ENCODE data around the gene DDX41.
A peak's percentile ranks its signal among the peaks of the same experiment; 100 is the strongest.
"Not testable (repeated sequence)": the region's sequence is repeated elsewhere in the genome, so short reads cannot be mapped to it uniquely, and the experiment has no call there.

The DDX41 gene

DNA sequence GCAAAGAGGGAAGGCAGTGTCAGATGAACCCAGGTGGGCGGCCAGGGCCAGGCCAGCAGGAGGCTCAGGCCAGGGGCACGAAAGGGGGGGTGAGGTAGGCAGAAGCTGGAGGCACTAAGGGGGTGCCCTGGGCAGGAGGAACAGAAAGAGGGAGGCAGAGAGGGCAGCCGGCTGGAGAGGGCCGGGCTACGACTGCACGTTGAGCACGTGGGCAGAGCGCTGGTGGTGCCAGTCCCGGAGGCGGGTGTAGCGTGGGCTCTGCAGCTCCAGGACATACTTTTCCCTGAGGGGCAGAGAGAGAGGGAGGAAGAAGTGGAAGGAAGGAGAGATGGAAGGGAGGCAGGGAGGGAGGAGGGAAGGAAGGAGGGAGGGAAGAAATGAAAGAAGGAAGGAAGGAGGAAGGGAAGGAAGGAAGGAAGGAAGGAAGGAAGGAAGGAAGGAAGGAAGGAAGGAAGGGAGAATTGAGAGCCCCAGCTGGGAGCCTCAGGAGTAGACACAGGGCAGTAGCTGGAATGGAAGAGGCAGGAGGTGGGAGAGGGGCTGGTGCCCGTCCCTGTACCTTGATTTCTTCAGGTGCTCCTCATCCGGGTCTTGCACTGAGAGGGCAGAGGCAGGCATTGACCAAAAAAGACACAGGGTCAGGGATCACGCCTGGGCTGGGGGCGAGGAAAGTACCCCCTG is 26.3 kb downstream of the DDX41 start:
- DNase-seq (ENCODE audit: low spot score in 2 of 2) (no peak), ATAC-seq (replicated peaks; ENCODE audit: extremely low read depth, poor library complexity, severe bottlenecking) (no peak)
- no peak overlapping the region for H3K4me3 Mint-ChIP-seq
- peaks cover 7% of the 10 kb centered on the region for H3K4me1 Mint-ChIP-seq
- H3K36me3 Mint-ChIP-seq (ENCODE audit: insufficient read depth): peaks cover 3% of the 10 kb centered on the region
- no peaks in the 10 kb centered on the region for H3K27me3 Mint-ChIP-seq
- no peak overlapping the region for H3K27ac Mint-ChIP-seq (ENCODE audit: low read depth)
- H3K9me3 Mint-ChIP-seq: no peaks in the 10 kb centered on the region

DNA sequence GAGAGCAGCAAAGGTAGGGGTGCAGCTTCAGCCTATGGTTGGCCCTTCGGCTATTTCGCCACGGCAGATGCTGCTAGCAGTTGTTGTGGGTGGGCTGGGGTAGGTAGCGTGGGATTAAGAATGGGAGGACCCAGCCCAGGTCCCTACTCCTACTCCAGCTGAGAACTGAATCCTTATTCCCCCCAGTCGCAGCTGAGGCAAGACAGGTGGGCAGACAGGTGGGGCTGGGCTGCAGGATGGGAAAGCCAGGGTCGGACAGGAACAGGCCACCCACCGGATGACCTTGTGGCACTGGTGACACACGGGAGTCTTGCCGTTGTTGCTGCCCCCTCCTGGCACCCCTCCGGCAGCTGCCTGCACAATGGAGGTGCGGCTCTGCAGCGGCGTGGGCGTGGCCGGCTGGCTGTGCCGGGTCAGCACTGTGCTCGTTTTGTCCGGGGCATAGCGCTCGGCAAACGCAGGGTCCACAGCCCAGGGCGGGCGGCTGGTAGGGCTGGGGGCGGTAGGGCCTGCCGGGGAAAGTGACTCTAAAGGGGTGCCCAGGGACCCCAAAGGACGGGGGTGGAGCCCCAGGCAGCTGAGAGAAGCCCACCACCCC is 27.5 kb downstream of the DDX41 start:
- Mint-ChIP-seq H3K27ac (ENCODE audit: low read depth) (no peak overlapping the region), H3K9me3 (no peaks in the 10 kb centered on the region), H3K36me3 (ENCODE audit: insufficient read depth) (peaks cover 6% of the 10 kb centered on the region), H3K4me1 (peaks cover 7% of the 10 kb centered on the region), H3K27me3 (no peaks in the 10 kb centered on the region), H3K4me3 (no peak overlapping the region)
- no peak for ATAC-seq (replicated peaks; ENCODE audit: extremely low read depth, poor library complexity, severe bottlenecking)
- no peak for DNase-seq (ENCODE audit: low spot score in 2 of 2)

DNA sequence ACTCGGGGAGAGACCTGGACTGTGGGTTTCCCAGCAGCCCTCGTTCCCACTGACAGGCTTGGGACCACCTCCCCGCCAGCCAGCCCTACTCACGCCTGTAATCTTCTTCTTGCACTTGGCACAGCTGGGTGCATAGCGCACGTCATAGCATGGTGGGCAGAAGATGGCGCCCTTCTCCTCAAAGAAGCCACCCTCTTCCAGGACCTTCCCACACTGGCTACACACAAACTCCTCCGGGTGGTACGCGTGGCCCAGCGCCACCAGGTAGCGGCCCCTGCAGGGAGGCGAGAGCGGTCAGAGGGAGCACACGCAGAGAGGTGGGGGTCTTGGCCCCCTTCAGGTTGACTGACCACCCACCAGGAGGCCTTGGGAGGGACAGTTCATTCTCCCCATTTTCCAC is 28.8 kb downstream of the DDX41 start:
- no peak overlapping the region for H3K4me3 Mint-ChIP-seq
- no peaks in the 10 kb centered on the region for H3K9me3 Mint-ChIP-seq
- peaks cover 4% of the 10 kb centered on the region for H3K4me1 Mint-ChIP-seq
- ATAC-seq (replicated peaks; ENCODE audit: extremely low read depth, poor library complexity, severe bottlenecking): no peak
- H3K27me3 Mint-ChIP-seq: no peaks in the 10 kb centered on the region
- no peak for DNase-seq (ENCODE audit: low spot score in 2 of 2)
- H3K27ac Mint-ChIP-seq (ENCODE audit: low read depth): no peak overlapping the region
- H3K36me3 Mint-ChIP-seq (ENCODE audit: insufficient read depth): peaks cover 6% of the 10 kb centered on the region

DNA sequence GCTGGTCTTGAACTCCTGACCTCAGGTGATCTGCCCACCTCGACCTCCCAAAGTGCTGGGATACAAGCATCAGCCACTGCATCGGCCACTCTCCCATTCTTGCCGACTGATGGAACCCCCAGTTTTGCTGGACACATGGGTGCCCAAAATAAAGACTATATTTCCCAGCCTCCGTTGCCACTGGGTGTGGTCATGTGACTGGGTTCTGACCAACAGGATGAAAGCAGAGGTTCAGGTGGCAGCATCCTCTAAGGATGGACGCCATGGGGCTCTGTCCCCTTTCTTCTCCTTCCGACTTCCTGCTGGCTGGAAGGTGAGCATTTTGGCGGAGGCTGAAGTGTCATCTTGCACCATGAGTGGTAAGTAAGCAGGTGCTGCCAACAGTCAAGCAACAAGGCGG is 29.6 kb downstream of the DDX41 start:
- no peaks in the 10 kb centered on the region for H3K9me3 Mint-ChIP-seq
- peaks cover 6% of the 10 kb centered on the region for H3K36me3 Mint-ChIP-seq (ENCODE audit: insufficient read depth)
- H3K27me3 Mint-ChIP-seq: no peaks in the 10 kb centered on the region
- H3K27ac Mint-ChIP-seq (ENCODE audit: low read depth): no peak overlapping the region
- no peaks in the 10 kb centered on the region for H3K4me1 Mint-ChIP-seq
- no peak for DNase-seq (ENCODE audit: low spot score in 2 of 2)
- ATAC-seq (replicated peaks; ENCODE audit: extremely low read depth, poor library complexity, severe bottlenecking): no peak
- no peak overlapping the region for H3K4me3 Mint-ChIP-seq

DNA sequence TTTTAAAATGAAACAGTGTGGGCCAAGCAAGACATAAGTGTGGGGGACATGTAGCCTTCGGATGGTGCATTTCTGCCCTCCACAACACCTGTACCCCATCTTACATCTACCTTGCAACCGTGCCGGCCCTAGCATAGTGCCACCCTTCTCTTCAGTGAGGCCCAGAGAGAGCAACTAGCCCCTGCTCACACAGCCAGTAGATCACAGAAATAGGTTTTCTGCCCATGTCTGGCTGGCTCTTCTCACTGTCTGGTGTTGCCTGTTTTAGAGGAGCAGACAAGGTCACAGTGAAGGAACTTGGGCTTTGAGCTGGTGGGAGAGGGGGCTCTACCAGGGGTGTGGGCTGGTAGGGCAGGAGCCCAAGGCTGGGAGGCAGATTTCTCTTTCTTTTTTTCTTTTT is 30.5 kb downstream of the DDX41 start:
- no peaks in the 10 kb centered on the region for H3K4me1 Mint-ChIP-seq
- H3K9me3 Mint-ChIP-seq: no peaks in the 10 kb centered on the region
- ATAC-seq (replicated peaks; ENCODE audit: extremely low read depth, poor library complexity, severe bottlenecking) (no peak), DNase-seq (ENCODE audit: low spot score in 2 of 2) (no peak)
- peaks cover 4% of the 10 kb centered on the region for H3K36me3 Mint-ChIP-seq (ENCODE audit: insufficient read depth)
- no peaks in the 10 kb centered on the region for H3K27me3 Mint-ChIP-seq
- H3K27ac Mint-ChIP-seq (ENCODE audit: low read depth): no peak overlapping the region
- H3K4me3 Mint-ChIP-seq: no peak overlapping the region

DNA sequence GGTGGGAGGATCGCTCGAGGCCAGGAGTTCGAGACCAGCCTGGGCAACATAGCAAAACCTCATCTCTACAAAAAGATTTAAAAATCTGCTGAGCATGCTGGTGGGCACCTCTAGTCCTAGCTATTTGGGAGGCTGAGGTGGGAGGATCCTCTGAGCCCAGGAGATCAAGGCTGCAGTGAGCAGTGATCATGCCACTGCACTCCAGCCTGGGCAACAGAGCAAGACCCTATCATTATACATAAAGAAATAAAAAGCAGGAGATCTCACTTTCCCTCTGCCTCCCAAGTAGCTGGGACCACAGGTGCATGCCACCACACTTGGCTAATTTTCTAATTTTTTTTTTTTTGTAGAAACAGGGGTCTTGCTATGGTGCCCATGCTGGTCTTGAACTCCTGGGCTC is 31.0 kb downstream of the DDX41 start:
- not testable (repeated sequence) for H3K4me1 Mint-ChIP-seq; H3K27ac Mint-ChIP-seq (ENCODE audit: low read depth); H3K27me3 Mint-ChIP-seq; H3K36me3 Mint-ChIP-seq (ENCODE audit: insufficient read depth); ATAC-seq (replicated peaks; ENCODE audit: extremely low read depth, poor library complexity, severe bottlenecking); H3K9me3 Mint-ChIP-seq; DNase-seq (ENCODE audit: low spot score in 2 of 2); H3K4me3 Mint-ChIP-seq

DNA sequence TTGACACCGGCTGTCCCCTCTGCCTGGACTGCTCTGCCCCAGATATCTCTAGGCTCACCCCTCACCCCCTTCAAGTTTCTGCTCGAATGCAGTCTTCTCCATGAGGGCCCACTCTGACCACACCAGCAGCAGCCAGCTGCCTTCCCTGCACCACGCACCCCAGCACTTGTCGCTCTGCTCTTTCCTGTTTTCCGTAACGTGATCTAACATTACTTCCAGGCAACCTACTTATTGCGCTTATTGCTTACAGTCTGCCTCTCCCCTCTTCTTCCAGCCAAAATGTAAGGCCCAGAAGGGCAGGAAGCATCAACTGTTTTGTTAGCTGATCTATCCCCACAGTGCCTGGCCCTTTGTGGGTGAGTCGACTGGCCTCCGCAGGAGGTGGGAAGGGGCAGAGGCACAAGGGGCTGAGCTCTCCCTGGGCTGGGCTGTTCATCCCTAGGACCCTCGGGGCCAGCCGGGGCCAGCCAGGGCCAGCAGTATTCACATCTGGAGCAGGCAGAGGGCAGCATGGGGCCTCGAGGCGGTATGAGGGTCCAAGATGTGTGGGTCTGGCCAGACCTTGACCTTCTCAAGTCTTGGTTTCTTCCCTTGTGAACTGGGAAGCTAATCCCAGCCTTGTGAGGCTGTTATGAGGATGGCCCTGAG is 31.7 kb downstream of the DDX41 start:
- no peak overlapping the region for H3K4me3 Mint-ChIP-seq
- no peak overlapping the region for H3K27ac Mint-ChIP-seq (ENCODE audit: low read depth)
- peaks cover 6% of the 10 kb centered on the region for H3K36me3 Mint-ChIP-seq (ENCODE audit: insufficient read depth)
- no peaks in the 10 kb centered on the region for H3K9me3 Mint-ChIP-seq
- DNase-seq (ENCODE audit: low spot score in 2 of 2) (no peak), ATAC-seq (replicated peaks; ENCODE audit: extremely low read depth, poor library complexity, severe bottlenecking) (no peak)
- no peaks in the 10 kb centered on the region for H3K4me1 Mint-ChIP-seq
- H3K27me3 Mint-ChIP-seq: no peaks in the 10 kb centered on the region

DNA sequence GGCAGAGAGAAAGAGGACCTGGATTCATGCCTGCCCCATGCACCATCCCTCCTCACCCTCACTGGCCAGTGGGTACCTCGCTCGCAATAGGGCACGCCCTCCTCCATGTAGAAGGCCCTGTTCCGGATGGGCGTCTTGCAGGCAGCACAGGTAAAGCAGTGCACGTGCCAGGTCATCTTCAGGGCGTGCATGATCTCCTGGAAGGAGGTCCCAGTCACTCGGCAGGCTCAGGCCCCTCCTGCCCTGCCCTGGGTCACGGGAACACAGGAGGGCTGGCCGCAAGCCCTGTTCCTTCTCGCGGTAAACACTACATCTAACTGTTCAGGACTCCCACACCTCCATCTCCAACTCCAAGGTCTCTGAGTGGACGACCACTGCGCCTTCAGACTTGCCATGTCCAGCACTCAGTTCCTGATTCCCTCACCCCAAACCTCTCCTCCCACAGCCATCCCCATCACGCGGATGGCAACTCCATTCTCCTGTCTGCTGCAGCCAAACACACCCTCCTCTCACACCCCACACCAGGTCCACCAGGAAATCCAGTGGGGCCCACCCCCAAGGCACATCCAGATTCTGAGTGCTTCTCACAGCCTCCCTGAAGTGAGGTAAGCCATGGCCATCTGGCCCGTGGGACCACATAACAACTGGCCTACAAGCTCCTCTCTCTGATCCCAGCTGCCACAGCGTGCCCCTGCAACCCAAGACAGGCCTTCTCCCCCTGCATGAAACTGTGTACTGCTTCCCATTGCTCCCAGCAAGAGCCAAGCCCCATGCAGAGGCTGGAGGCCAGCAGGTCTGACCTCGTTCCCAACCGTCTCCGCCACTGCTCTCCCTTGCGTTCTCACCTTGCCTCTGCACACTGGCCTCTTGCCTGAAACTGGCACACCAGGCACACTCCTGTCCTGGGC is 32.5 kb downstream of the DDX41 start:
- H3K9me3 Mint-ChIP-seq: no peaks in the 10 kb centered on the region
- no peaks in the 10 kb centered on the region for H3K27me3 Mint-ChIP-seq
- no peak for DNase-seq (ENCODE audit: low spot score in 2 of 2)
- H3K36me3 Mint-ChIP-seq (ENCODE audit: insufficient read depth): peaks cover 9% of the 10 kb centered on the region
- H3K4me3 Mint-ChIP-seq: no peak overlapping the region
- H3K4me1 Mint-ChIP-seq: peaks cover 5% of the 10 kb centered on the region
- ATAC-seq (replicated peaks; ENCODE audit: extremely low read depth, poor library complexity, severe bottlenecking): no peak
- peak overlapping the region; percentile 23 for H3K27ac Mint-ChIP-seq (ENCODE audit: low read depth)

DNA sequence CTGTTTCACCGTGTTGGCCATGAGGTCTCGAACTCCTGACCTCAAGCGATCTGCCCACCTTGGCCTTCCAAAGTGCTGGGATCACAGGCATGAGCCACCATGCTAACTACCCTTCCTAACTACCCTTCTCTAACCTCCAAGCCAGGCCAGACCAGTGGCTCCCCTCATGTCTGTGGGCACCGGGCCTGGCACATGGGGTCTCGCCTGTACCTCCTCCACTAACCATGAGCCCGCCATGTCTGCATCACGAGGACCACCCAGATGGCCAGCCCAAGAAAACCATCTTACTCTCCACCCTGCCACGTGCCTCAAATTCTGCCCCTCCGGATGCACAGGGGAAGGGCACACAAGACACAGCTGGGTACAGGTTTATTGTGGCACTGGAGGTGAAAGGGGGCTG is 33.7 kb downstream of the DDX41 start:
- Mint-ChIP-seq H3K4me3 (no peak overlapping the region), H3K27ac (ENCODE audit: low read depth) (no peak overlapping the region)
- DNase-seq (ENCODE audit: low spot score in 2 of 2): no peak

DNA sequence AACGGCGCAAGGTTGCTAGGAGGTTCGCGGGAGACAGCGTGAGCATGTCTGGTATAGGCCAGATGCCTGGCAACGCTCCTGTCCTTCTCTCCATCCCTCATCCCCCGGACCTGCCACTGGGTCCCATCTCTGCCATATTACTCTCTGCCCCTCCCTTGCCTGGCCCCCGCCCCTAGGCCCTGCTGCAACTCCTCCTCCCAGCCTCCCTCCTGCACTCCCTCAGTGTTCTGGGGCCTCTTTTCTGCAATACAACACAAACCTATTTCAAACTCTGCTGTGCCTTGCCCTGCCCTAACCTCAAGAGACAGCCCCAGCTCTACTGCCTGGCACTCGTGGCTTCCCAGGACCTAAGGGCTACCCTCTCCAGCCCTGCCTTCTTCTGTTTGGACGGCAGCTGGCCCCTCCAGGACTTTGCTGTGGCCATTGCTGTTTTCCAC is 34.4 kb downstream of the DDX41 start:
- Mint-ChIP-seq H3K27me3 (no peaks in the 10 kb centered on the region), H3K36me3 (ENCODE audit: insufficient read depth) (peaks cover 7% of the 10 kb centered on the region), H3K27ac (ENCODE audit: low read depth) (no peak overlapping the region), H3K4me1 (peaks cover 16% of the 10 kb centered on the region), H3K4me3 (no peak overlapping the region), H3K9me3 (no peaks in the 10 kb centered on the region)
- no peak for ATAC-seq (replicated peaks; ENCODE audit: extremely low read depth, poor library complexity, severe bottlenecking)
- DNase-seq (ENCODE audit: low spot score in 2 of 2): no peak

More for the DNA sequence above, 33.7 kb downstream of the DDX41 start:
- Mint-ChIP-seq H3K9me3 (no peaks in the 10 kb centered on the region), H3K36me3 (ENCODE audit: insufficient read depth) (peaks cover 7% of the 10 kb centered on the region), H3K27me3 (no peaks in the 10 kb centered on the region), H3K4me1 (peaks cover 16% of the 10 kb centered on the region)
- no peak for ATAC-seq (replicated peaks; ENCODE audit: extremely low read depth, poor library complexity, severe bottlenecking)

DNA sequence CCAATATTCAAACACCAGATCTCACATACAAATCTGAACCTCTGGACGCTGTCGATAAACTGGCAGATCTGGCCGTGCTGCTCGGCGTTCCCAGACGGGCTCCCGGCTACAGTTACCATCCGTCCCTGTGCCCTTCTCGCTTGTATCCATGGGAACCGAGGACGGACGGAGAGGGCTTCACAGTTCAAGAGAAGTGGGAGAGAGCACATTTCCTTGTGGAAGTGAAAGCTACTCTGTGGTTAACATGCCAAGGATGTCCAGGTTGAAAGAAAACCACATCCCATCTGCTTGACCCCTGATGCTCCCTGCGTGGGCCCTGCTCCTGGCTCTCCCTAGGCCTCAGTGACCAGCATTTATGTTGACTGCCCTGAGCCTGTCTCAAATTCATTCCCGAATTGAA is 37.0 kb downstream of the DDX41 start:
- peaks cover 9% of the 10 kb centered on the region for H3K36me3 Mint-ChIP-seq (ENCODE audit: insufficient read depth)
- ATAC-seq (replicated peaks; ENCODE audit: extremely low read depth, poor library complexity, severe bottlenecking) (no peak), DNase-seq (ENCODE audit: low spot score in 2 of 2) (no peak)
- no peak overlapping the region for H3K4me3 Mint-ChIP-seq
- peaks cover 33% of the 10 kb centered on the region for H3K4me1 Mint-ChIP-seq
- no peaks in the 10 kb centered on the region for H3K9me3 Mint-ChIP-seq
- peak overlapping the region; percentile 70 for H3K27ac Mint-ChIP-seq (ENCODE audit: low read depth)
- H3K27me3 Mint-ChIP-seq: no peaks in the 10 kb centered on the region

All from central memory CD8-positive, alpha-beta T cell (primary cell).